H54 (cell line): Measurements from ENCODE around the gene BTBD8.

Experiments used
- DNase-seq: peaks from one replicate; pipeline ENCODE4 v3.0.0; 2011; ENCODE audit warnings: low spot score, mixed read lengths; ENCODE audit not compliant: insufficient read length
- FAIRE-seq: peaks from 3 replicates; lab custom pipeline; 2011; peaks lifted over from hg19 to GRCh38; lab: Jason Lieb, UNC
- POLR2A ChIP-seq: IDR thresholded peaks from 2 replicates; pipeline ENCODE4 v1.6.1; 2011; ENCODE audit warnings: low read depth, mild to moderate bottlenecking, low read length

The BTBD8 gene

GRCh38 chr1:92188436-92189255, 108.5 kb downstream of the BTBD8 start:
- no peak for TF ChIP-seq POLR2A
- FAIRE-seq (no peak), DNase-seq (no peak)

GRCh38 chr1:92191726-92192125, 111.6 kb downstream of the BTBD8 start:
- FAIRE-seq (no peak), DNase-seq (no peak)
- no peak for TF ChIP-seq POLR2A

GRCh38 chr1:92192246-92192645, 112.1 kb downstream of the BTBD8 start:
- no peak for TF ChIP-seq POLR2A
- FAIRE-seq (no peak), DNase-seq (no peak)

GRCh38 chr1:92194511-92194910, 114.4 kb downstream of the BTBD8 start:
- DNase-seq (no peak), FAIRE-seq (no peak)
- TF ChIP-seq POLR2A: no peak

- FAIRE-seq (no peak), DNase-seq (no peak)
- TF ChIP-seq POLR2A: no peak
Measured at GRCh38 chr1:92201973-92202372, 121.8 kb downstream of the BTBD8 start.

GRCh38 chr1:92203105-92203504, 123.0 kb downstream of the BTBD8 start:
- FAIRE-seq: no peak
- no peak for DNase-seq
- no peak for TF ChIP-seq POLR2A

GRCh38 chr1:92210701-92211100, 130.6 kb downstream of the BTBD8 start:
- no peak for TF ChIP-seq POLR2A
- peak; percentile 86 for FAIRE-seq
- DNase-seq: no peak

GRCh38 chr1:92211166-92211565, 131.0 kb downstream of the BTBD8 start:
- FAIRE-seq (no peak), DNase-seq (peak; percentile 17)
- TF ChIP-seq POLR2A: no peak

- no peak for DNase-seq
- no peak for FAIRE-seq
- no peak for TF ChIP-seq POLR2A
Measured at GRCh38 chr1:92217721-92218120, 137.6 kb downstream of the BTBD8 start, which contains the start of gene C1orf146. Gene C1orf146, plus strand, starts transcription at chr1:92217915. Its CDS starts 13,506 bp downstream, at chr1:92231421.

GRCh38 chr1:92218559-92218958, 138.4 kb downstream of the BTBD8 start:
- TF ChIP-seq POLR2A: no peak
- FAIRE-seq (no peak), DNase-seq (no peak)

- TF ChIP-seq POLR2A: no peak
- FAIRE-seq (no peak), DNase-seq (no peak)
Measured at GRCh38 chr1:92219028-92219427, 138.9 kb downstream of the BTBD8 start.

GRCh38 chr1:92228401-92228800, 148.3 kb downstream of the BTBD8 start:
- FAIRE-seq: no peak
- no peak for DNase-seq
- no peak for TF ChIP-seq POLR2A

- FAIRE-seq (no peak), DNase-seq (no peak)
Measured at GRCh38 chr1:92230736-92231135, 150.6 kb downstream of the BTBD8 start.

More at GRCh38 chr1:92230736-92231135, 150.6 kb downstream of the BTBD8 start:
- TF ChIP-seq POLR2A: no peak
